ENCODE measurements around the gene ACADSB.

The ACADSB gene

GRCh38 chr10:123073187-123073586 is 64.4 kb downstream of the ACADSB start:
- no peak overlapping the region for H3K4me3 ChIP-seq (ENCODE audit: low read depth, low read length)
- no peak for TF ChIP-seq CTCF (IDR thresholded peaks at IDR 0.05; ENCODE audit: borderline replicate concordance, insufficient read depth, low read depth, low read length)

- H3K4me3 ChIP-seq (ENCODE audit: low read depth, low read length) = no peak overlapping the region
- no peak for TF ChIP-seq CTCF (IDR thresholded peaks at IDR 0.05; ENCODE audit: borderline replicate concordance, insufficient read depth, low read depth, low read length)
These were observed 65.4 kb downstream of the ACADSB start for GRCh38 chr10:123074215-123074614.

- no peak for TF ChIP-seq CTCF (IDR thresholded peaks at IDR 0.05; ENCODE audit: borderline replicate concordance, insufficient read depth, low read depth, low read length)
These were observed 73.1 kb downstream of the ACADSB start for GRCh38 chr10:123081896-123082295.

GRCh38 chr10:123083811-123084210 is 75.0 kb downstream of the ACADSB start:
- TF ChIP-seq CTCF (IDR thresholded peaks at IDR 0.05; ENCODE audit: borderline replicate concordance, insufficient read depth, low read depth, low read length) = no peak

More at GRCh38 chr10:123081896-123082295, 73.1 kb downstream of the ACADSB start:
- no peak overlapping the region for H3K4me3 ChIP-seq (ENCODE audit: low read depth, low read length)

GRCh38 chr10:123086281-123086680 is 77.5 kb downstream of the ACADSB start:
- no peak overlapping the region for H3K4me3 ChIP-seq (ENCODE audit: low read depth, low read length)
- TF ChIP-seq CTCF (IDR thresholded peaks at IDR 0.05; ENCODE audit: borderline replicate concordance, insufficient read depth, low read depth, low read length) = no peak

More at GRCh38 chr10:123083811-123084210, 75.0 kb downstream of the ACADSB start:
- H3K4me3 ChIP-seq (ENCODE audit: low read depth, low read length) = no peak overlapping the region

DNA sequence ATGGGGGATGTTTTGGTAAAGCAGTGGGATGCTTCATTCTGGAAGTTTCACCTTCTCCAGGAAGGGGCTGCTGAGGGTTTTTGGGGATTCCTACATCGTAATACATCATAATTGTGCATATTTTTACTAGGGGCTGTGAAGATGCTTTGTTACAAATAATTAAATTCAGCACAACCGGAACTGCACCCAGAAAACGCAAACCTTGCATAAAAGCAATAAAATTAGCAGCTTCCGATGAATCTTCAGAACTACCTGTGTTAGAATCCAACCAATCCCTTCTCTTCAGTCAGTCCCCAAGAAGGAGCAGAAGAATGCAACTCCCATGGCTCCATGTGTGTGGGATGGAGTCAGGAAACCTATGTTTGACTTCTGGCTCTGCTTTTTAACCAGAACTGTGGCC is 78.5 kb downstream of the ACADSB start:
- no peak overlapping the region for H3K4me3 ChIP-seq (ENCODE audit: low read depth, low read length)
- TF ChIP-seq CTCF (IDR thresholded peaks at IDR 0.05; ENCODE audit: borderline replicate concordance, insufficient read depth, low read depth, low read length) = no peak

DNA sequence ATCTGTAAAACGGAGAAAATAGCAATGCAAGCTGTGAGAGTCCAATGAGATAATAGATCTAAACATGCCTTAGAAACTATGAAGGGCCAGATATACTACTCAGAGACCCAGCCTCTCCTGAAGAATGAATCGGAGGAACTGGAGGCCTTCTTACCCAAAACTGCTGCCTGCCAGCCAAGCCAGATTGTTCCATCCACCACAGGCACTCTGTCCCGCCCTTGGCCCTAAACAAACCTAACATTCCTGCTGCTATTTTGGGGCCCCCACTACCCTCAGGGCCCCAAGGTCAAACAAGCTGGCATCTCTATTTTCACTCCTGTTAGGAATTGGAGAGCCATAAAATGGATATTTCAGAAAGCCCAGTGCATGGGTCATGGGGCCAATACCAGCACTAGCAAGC is 79.0 kb downstream of the ACADSB start:
- H3K4me3 ChIP-seq (ENCODE audit: low read depth, low read length) = no peak overlapping the region
- TF ChIP-seq CTCF (IDR thresholded peaks at IDR 0.05; ENCODE audit: borderline replicate concordance, insufficient read depth, low read depth, low read length) = no peak

All from GM12875 (cell line).